DOHH2 (cell line): Measurements from ENCODE around the gene PLCB4.

ENCODE experiments used
- H3F3A ChIP-seq: fragments of 200-600 bp; sonication (generic), shearing (Covaris generic); 2 replicates; pipeline ENCODE4 v1.6.0; 2016; ENCODE audit warnings: antibody characterized with exemption, mild to moderate bottlenecking; ENCODE audit not compliant: control insufficient read depth, insufficient read depth
- H3K27ac ChIP-seq: fragments of 200-600 bp; sonication (generic); 2 replicates; pipeline ENCODE4 v1.5.1; 2014; ENCODE audit warnings: low read depth, mild to moderate bottlenecking, low read length, moderate library complexity
- H3K27me3 ChIP-seq: fragments of 200-600 bp; sonication (generic); 2 replicates; pipeline ENCODE4 v1.6.1; 2014; ENCODE audit warnings: mild to moderate bottlenecking, low read length, mixed read lengths; ENCODE audit not compliant: control insufficient read depth
- H3K36me3 ChIP-seq: fragments of 200-600 bp; sonication (generic); 2 replicates; pipeline ENCODE4 v1.6.1; 2014; ENCODE audit warnings: mild to moderate bottlenecking, low read length, moderate library complexity, mixed read lengths; ENCODE audit not compliant: control insufficient read depth
- H3K4me1 ChIP-seq: fragments of 200-600 bp; sonication (generic); 2 replicates; pipeline ENCODE4 v1.6.1; 2014; ENCODE audit warnings: mild to moderate bottlenecking, low read length, mixed read lengths; ENCODE audit not compliant: control insufficient read depth
- H3K4me2 ChIP-seq: fragments of 200-600 bp; sonication (generic); 2 replicates; pipeline ENCODE4 v1.6.0; 2014; ENCODE audit warnings: mild to moderate bottlenecking, low read length, moderate library complexity
- H3K4me3 ChIP-seq: fragments of 200-600 bp; sonication (generic); 2 replicates; pipeline ENCODE4 v1.5.1; 2014; ENCODE audit warnings: mild to moderate bottlenecking, low read length, mixed read lengths
- H3K79me2 ChIP-seq: fragments of 200-600 bp; sonication (generic); 2 replicates; pipeline ENCODE4 v1.6.1; 2014; ENCODE audit warnings: mild to moderate bottlenecking, low read length, mixed read lengths; ENCODE audit not compliant: control insufficient read depth
- H3K9me2 ChIP-seq: fragments of 200-600 bp; sonication (generic); replicated peaks from 2 replicates; pipeline ENCODE4 v1.6.1; 2014; ENCODE audit warnings: mild to moderate bottlenecking, low read length, mixed read lengths; ENCODE audit not compliant: control insufficient read depth
- H3K9me3 ChIP-seq: fragments of 200-600 bp; sonication (generic); 2 replicates; pipeline ENCODE4 v1.6.1; 2014; ENCODE audit warnings: antibody characterized with exemption, low read length, mixed read lengths; ENCODE audit not compliant: control insufficient read depth, insufficient read depth
- H4K20me1 ChIP-seq: fragments of 200-600 bp; sonication (generic); 2 replicates; pipeline ENCODE4 v1.6.0; 2014; ENCODE audit warnings: low read depth, mild to moderate bottlenecking, antibody characterized with exemption, low read length, moderate library complexity; ENCODE audit not compliant: control insufficient read depth, insufficient read depth
- CTCF ChIP-seq: fragments of 200-600 bp; sonication (generic); IDR thresholded peaks from one replicate; pipeline ENCODE4 v1.5.1; 2014; ENCODE audit warnings: antibody characterized with exemption, mild to moderate bottlenecking, low read depth, low read length; ENCODE audit not compliant: poor library complexity, severe bottlenecking
- EZH2phosphoT487 ChIP-seq: fragments of 200-600 bp; sonication (generic); IDR thresholded peaks from 2 replicates; pipeline ENCODE4 v1.6.1; 2017; ENCODE audit warnings: borderline replicate concordance, mild to moderate bottlenecking, antibody characterized with exemption, low read length, moderate library complexity, mixed read lengths

Gene PLCB4

GRCh38 chr20:9130521-9130920 lies 61.6 kb downstream of the PLCB4 start:
- no peaks in the 10 kb centered on the region for H3K79me2 ChIP-seq
- TF ChIP-seq CTCF (no peak), EZH2phosphoT487 (no peak)
- H4K20me1 ChIP-seq: no peaks in the 10 kb centered on the region
- no peaks in the 10 kb centered on the region for H3K9me2 ChIP-seq
- no peaks in the 10 kb centered on the region for H3K36me3 ChIP-seq
- no peaks in the 10 kb centered on the region for H3K27me3 ChIP-seq
- H3F3A ChIP-seq: no peaks in the 10 kb centered on the region
- H3K4me3 ChIP-seq: no peak overlapping the region
- no peaks in the 10 kb centered on the region for H3K4me1 ChIP-seq
- H3K9me3 ChIP-seq: no peaks in the 10 kb centered on the region
- H3K27ac ChIP-seq: no peak overlapping the region
- no peak overlapping the region for H3K4me2 ChIP-seq

GRCh38 chr20:9131841-9132240 lies 63.0 kb downstream of the PLCB4 start:
- Histone ChIP-seq H3K27me3 (no peaks in the 10 kb centered on the region), H3K27ac (no peak overlapping the region), H3K79me2 (no peaks in the 10 kb centered on the region), H3F3A (no peaks in the 10 kb centered on the region), H3K9me2 (no peaks in the 10 kb centered on the region), H3K36me3 (no peaks in the 10 kb centered on the region), H3K9me3 (no peaks in the 10 kb centered on the region), H3K4me2 (no peak overlapping the region), H3K4me3 (no peak overlapping the region), H4K20me1 (no peaks in the 10 kb centered on the region), H3K4me1 (no peaks in the 10 kb centered on the region)
- TF ChIP-seq EZH2phosphoT487 (no peak), CTCF (no peak)

GRCh38 chr20:9134346-9134745 lies 65.5 kb downstream of the PLCB4 start:
- TF ChIP-seq CTCF (no peak), EZH2phosphoT487 (no peak)
- H3K4me2 ChIP-seq: no peak overlapping the region
- H3K4me1 ChIP-seq: no peaks in the 10 kb centered on the region
- no peaks in the 10 kb centered on the region for H3K27me3 ChIP-seq
- H3K36me3 ChIP-seq: no peaks in the 10 kb centered on the region
- H3K79me2 ChIP-seq: no peaks in the 10 kb centered on the region
- H3K27ac ChIP-seq: no peak overlapping the region
- no peaks in the 10 kb centered on the region for H3K9me2 ChIP-seq
- no peak overlapping the region for H3K4me3 ChIP-seq
- no peaks in the 10 kb centered on the region for H4K20me1 ChIP-seq
- no peaks in the 10 kb centered on the region for H3F3A ChIP-seq
- no peaks in the 10 kb centered on the region for H3K9me3 ChIP-seq

- Histone ChIP-seq H3K79me2 (no peaks in the 10 kb centered on the region), H4K20me1 (no peaks in the 10 kb centered on the region), H3K27me3 (no peaks in the 10 kb centered on the region), H3K9me3 (no peaks in the 10 kb centered on the region), H3K9me2 (no peaks in the 10 kb centered on the region), H3F3A (no peaks in the 10 kb centered on the region), H3K4me3 (no peak overlapping the region), H3K36me3 (no peaks in the 10 kb centered on the region), H3K27ac (no peak overlapping the region), H3K4me2 (no peak overlapping the region), H3K4me1 (no peaks in the 10 kb centered on the region)
- TF ChIP-seq EZH2phosphoT487: no peak
- TF ChIP-seq CTCF: no peak
These were observed 67.2 kb downstream of the PLCB4 start for GRCh38 chr20:9136114-9136513.
